T-helper 2 cell treated with Interferon-gamma antibody and Interleukin-4, amounts not matched to agents 100 ng/mL and 5 ng/mL, for 36 hours (primary cell): ENCODE data around the gene LLPH. TPM values are rescaled to one million over a fixed set of nuclear protein-coding genes. Genes with fewer than 3 reads are reported as not detected.
"Not testable (repeated sequence)": the region's sequence is repeated elsewhere in the genome, so short reads cannot be mapped to it uniquely, and the experiment has no call there.

Source experiments
- intact Hi-C: fragments of 100-400 bp; cut with micrococcal nuclease; formaldehyde crosslinking; loops from one replicate; pipeline ENCODE4 v1.15.1; 2023
- total RNA-seq: library from RNA; stranded (reverse); gene quantifications from 2 replicates; pipeline ENCODE4 v1.2.3, GENCODE V29; 2022

Gene LLPH
- total RNA-seq: 29.0 and 30.3 TPM in 2 replicates

DNA sequence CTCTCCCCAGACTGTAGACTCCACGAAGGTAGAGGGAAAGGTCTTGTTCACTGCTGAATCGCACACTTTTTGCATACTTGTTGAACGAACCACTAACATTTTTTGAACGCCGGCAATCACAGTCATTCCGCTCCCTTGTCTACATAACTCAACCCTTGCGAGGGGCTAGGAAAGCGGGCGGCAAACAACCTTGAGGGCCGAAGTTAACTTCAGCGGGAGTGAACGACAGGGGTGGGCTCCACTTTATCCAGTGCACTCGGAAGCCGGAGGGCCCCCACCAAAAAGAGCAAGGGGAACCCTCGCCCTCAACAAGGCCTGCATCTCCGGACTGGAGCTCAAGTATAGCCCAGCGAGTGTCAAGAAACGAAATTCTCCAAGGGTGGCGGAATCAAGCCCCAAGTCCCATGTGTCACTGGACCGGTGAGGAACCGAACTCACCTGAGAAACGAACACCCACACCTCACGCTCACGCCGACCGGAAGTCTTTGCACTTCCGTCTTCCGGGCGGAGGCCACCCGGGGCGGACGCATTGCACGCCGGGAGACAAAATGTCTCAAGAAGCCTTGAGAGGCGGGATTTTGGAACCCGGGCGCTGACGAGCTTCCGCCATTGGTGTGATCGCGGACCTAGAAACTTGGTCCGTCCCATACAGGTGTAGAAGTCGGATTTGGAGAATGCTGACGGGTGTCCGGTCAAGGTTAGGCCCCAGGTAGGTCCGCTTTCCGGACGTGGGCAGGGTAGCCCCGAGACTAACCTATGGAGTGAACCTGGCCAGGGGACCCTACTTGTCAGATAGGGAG lies at the start of gene LLPH:
Gene LLPH, minus strand, starts transcription at position 484 of the 800 bp plus-strand sequence. CDS start 1,644 bp downstream, outside the sequence.
- intact Hi-C loops: loop anchor here (1.0 to 10.0 kb wide), 6 partner anchors 15 to 1726 kb away; partner anchors contain the start of genes HELB, LEMD3, TMBIM4 and XPOT

- intact Hi-C loops: no loop called here
These were observed 45.8 kb upstream of the LLPH start for GRCh38 chr12:66176105-66176900.

GRCh38 chr12:66174391-66175325 lies 44.1 kb upstream of the LLPH start:
- intact Hi-C loops: not testable (repeated sequence)

GRCh38 chr12:66170606-66171005 lies 40.1 kb upstream of the LLPH start:
- intact Hi-C loops: no loop called here

DNA sequence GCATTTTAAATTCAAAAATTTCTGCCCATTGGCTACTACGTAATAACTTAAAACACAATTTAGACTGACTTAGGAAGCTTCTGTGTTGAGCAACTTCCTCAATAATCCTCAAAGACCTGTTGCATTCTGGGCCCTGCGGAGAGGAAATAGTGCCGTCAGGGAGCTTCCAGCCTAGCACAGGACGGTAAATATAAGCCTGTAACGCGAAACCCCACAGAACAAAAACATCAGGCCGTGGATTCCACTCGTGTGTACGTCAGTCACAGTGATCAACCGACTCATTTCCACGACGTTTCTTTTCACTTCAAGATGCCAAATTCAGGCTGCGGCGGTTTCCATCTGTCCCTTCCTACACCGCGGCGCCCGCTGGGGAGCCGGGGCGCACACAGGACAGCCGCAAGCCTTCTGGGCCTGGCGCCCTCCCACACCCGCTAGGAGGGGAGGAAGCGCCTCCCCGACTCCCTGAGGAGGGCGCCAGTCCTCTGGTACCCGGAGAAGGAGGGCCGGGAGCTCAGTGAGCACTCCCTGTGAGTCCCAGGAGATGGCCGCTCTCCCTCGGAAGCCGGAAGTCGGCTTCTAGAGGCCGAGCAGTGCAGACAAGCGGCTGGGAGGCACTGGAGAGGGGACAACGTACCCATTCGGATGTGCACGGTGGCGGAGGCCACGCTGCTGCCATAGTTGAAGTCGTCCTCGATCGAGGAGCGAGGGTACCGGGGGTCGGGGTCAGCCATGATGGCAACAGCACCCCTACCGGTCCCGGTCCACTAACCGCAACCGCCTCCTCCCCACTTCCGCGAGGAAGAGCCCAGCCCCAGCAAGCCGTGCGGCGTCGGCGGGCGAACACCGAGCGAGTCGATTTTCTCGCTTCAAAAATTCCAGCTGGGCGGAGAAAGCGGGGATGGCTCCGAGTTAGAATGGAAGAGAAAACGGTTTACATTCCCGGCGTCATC lies 38.9 kb upstream of the LLPH start, which contains the start of gene TMBIM4:
Gene TMBIM4, minus strand, starts transcription at position 776 of the 950 bp plus-strand sequence. Its CDS starts 45 bp downstream, at position 731.
- intact Hi-C loops: loop anchor here (1.0 kb wide), 4 partner anchors 20 to 133 kb away; partner anchors contain the start of genes HELB, IRAK3 and LLPH

GRCh38 chr12:66168410-66168809 lies 37.9 kb upstream of the LLPH start:
- intact Hi-C loops: no loop called here

DNA sequence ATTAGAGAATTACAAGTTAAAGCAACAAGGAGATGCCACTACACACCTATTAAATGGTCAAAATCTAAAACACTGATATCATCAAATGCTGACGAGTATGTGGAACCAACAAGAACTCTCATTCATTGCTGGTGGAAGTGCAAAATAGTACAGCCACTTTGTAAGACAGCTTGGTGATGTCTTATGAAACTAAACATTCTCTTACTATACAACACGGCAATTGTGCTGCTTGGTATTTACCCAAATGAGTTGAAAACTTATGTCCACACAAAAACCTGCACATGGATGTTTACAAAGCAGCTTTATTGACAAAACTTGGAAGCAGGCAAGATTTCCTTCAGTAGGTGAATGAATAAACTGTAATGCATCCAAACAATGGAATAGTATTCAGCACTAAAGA lies 36.0 kb upstream of the LLPH start:
- intact Hi-C loops: no loop called here

- intact Hi-C loops: no loop called here
These were observed 34.6 kb upstream of the LLPH start for GRCh38 chr12:66165141-66165540.

- intact Hi-C loops: no loop called here
These were observed 33.8 kb upstream of the LLPH start for GRCh38 chr12:66164349-66164821.

- intact Hi-C loops: no loop called here
These were observed 32.7 kb upstream of the LLPH start for GRCh38 chr12:66163289-66163688.

GRCh38 chr12:66162701-66163100 lies 32.2 kb upstream of the LLPH start:
- intact Hi-C loops: no loop called here

- intact Hi-C loops: no loop called here
These were observed 30.2 kb upstream of the LLPH start for GRCh38 chr12:66160704-66161103.

DNA sequence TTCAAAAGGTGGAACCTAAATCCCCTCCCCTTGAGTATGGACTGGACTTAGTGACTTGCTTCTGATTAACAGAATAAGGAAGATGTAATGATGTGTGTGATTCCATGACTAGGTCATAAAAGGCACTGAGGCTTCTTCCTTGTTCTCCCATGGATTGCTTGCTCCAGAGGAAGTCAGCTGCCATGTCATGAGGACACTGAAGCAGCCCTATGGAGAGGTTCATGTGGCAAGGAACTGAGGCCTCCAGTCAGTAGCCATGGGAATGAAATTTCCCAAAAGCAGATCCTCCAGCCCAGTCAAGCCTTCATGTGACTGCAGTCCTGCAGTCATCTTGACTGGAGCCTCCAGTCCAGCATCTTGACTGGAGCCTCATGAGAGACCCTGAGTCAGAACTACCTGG lies 28.6 kb upstream of the LLPH start:
- intact Hi-C loops: no loop called here

- intact Hi-C loops: no loop called here
These were observed 26.1 kb upstream of the LLPH start for GRCh38 chr12:66156654-66157053.

DNA sequence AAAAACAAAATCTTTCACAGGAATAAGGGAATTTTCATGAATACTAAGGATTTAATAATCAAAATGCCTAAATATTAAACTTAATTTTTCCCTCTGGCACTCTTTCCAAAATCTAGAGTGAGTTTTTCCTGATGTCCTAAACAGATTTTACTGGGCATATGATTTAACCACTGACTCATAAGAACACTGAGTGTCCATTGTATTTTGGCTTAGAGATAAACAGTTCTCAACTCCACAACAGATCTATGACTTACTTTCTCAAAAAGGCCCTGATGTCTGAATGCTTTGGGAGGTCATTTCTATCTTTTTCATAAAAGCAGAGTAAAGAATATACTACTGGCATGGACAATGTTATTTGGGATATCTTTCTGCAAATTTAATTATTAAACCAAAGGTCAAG lies 24.2 kb upstream of the LLPH start:
- intact Hi-C loops: no loop called here

GRCh38 chr12:66152732-66153131 lies 22.2 kb upstream of the LLPH start:
- intact Hi-C loops: no loop called here

- intact Hi-C loops: loop anchor here (5.0 kb wide), 1 partner anchor 542 kb away; no protein-coding TSS in a partner anchor
These were observed 19.3 kb upstream of the LLPH start for GRCh38 chr12:66149702-66150398.

GRCh38 chr12:66144791-66145754 lies 14.5 kb upstream of the LLPH start:
- intact Hi-C loops: loop anchor here (1.0 to 5.0 kb wide), 3 partner anchors 15 to 547 kb away; partner anchors contain the start of gene LLPH
